Ectodermal cell (in vitro differentiated cells): ENCODE data around the gene PYGM.

ENCODE experiments used
- H3K27ac ChIP-seq: 2 replicates; pipeline ENCODE4 v1.7.0; 2013; ENCODE audit warnings: mild to moderate bottlenecking, low read depth, low read length; ENCODE audit not compliant: insufficient read depth, poor library complexity, severe bottlenecking
- H3K27me3 ChIP-seq: 2 replicates; pipeline ENCODE4 v1.7.0; 2013; ENCODE audit warnings: mild to moderate bottlenecking, low read length; ENCODE audit not compliant: insufficient read depth, control insufficient read depth, poor library complexity, severe bottlenecking
- H3K36me3 ChIP-seq: one replicate; pipeline ENCODE4 v1.7.0; 2013; ENCODE audit warnings: low read length; ENCODE audit not compliant: control insufficient read depth, insufficient read depth
- H3K4me1 ChIP-seq: one replicate; pipeline ENCODE4 v1.7.0; 2013; ENCODE audit warnings: low read length; ENCODE audit not compliant: control insufficient read depth, insufficient read depth
- H3K4me3 ChIP-seq: 2 replicates; pipeline ENCODE4 v1.7.0; 2013; ENCODE audit warnings: low read depth, low read length, control low read depth; ENCODE audit not compliant: insufficient read depth
- H3K9me3 ChIP-seq: 2 replicates; pipeline ENCODE4 v1.7.0; 2013; ENCODE audit warnings: mild to moderate bottlenecking, low read length, moderate library complexity; ENCODE audit not compliant: control insufficient read depth
- WGBS, 2 experiments: methylation state at CpG; one replicate each; pipeline ENCODE4 v1.1.7; 2013; ENCODE audit warnings: missing lambda C conversion rate in 2 of 2; 5-methylcytosine and 5-hydroxymethylcytosine counted together

The PYGM gene

GRCh38 chr11:64760759-64761420 lies 1.1 kb upstream of the PYGM start:
- 61 to 70% methylated on average over 7 of the region's 7 CpGs for WGBS, 2 experiments
- Histone ChIP-seq H3K27me3 (no peaks in the 10 kb centered on the region), H3K27ac (peak overlapping the region; percentile 6), H3K9me3 (no peaks in the 10 kb centered on the region), H3K36me3 (peaks cover 11% of the 10 kb centered on the region), H3K4me3 (no peak overlapping the region), H3K4me1 (peaks cover 58% of the 10 kb centered on the region)

DNA sequence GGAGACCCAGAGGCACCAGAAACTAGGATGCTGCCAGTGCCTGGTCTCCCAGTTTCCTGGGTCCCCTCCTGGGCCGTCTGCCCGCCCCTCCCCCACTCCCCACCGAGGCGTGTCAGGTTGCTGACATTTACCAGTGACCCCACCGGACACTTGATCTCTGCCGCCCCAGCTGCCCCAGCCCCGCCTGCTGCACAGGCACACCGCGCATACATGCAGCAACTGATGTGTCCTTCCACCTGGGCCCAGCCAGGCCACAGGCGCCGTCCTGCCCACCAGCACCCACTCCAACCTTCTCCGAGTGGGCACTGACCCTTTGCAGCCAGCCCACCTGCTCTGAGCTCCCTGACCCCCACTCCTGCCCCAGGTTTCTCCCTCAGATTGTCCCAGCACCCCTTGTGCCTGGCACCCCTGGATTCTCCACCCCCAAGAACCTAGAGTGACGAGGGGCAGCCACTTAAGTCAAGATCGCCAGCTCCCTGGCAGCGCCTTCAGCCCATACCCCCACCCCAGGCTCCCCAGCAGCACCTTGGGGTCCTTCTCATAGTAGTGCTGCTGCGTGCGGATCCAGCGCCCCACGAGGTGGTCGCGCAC lies 548 bp downstream of the PYGM start:
- Histone ChIP-seq H3K27ac (no peak overlapping the region), H3K27me3 (no peaks in the 10 kb centered on the region), H3K4me3 (no peak overlapping the region), H3K36me3 (no peaks in the 10 kb centered on the region), H3K4me1 (peaks cover 57% of the 10 kb centered on the region), H3K9me3 (no peaks in the 10 kb centered on the region)
- 80 to 81% methylated on average over 21 of the region's 21 CpGs for WGBS, 2 experiments

- no peak overlapping the region for H3K4me3 ChIP-seq
- peaks cover 50% of the 10 kb centered on the region for H3K4me1 ChIP-seq
- no peaks in the 10 kb centered on the region for H3K9me3 ChIP-seq
- H3K27ac ChIP-seq = no peak overlapping the region
- no peaks in the 10 kb centered on the region for H3K36me3 ChIP-seq
- 92 to 93% methylated on average over 15 of the region's 15 CpGs for WGBS, 2 experiments
- H3K27me3 ChIP-seq = no peaks in the 10 kb centered on the region
Observed at GRCh38 chr11:64758330-64759079, 1.3 kb downstream of the PYGM start.

DNA sequence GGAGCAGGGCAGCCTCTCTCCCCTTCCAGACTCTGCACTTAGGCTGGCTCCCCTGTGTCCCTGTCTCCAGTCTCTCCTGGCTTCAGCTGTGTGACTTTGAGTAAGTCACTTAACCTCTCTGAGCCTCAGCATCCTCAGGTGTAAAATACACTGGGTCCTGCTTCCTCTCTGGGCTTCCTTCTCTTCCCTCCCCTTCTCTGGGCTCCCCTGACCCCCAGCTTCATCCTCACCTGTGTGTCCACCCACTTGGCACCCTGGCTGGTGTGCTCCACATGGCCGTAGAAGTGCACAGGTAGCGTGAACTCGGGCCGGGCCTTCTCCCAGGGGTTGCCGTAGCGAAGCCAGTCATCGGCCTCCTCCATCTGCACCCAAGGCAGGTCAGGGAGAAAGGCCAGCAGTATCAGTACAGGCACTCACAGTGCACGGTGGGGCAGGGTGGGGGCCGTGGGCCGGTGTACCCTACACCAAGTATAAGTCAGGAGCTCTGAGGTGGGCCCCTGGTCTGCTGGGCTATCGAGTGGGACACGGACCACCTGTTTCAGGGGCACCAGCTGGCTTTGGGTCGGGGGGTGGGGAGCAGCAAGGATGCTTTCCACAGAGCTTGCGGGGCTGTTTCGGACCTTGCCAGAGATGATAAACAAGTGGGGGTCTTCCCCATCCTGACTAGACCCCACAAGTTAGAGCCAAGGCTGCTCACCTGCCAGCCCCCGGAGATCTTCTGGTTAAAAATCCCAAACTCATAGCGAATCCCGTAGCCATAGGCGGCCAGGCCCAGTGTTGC lies 2.0 kb downstream of the PYGM start:
- no peaks in the 10 kb centered on the region for H3K36me3 ChIP-seq
- H3K27ac ChIP-seq = no peak overlapping the region
- no peaks in the 10 kb centered on the region for H3K9me3 ChIP-seq
- 89% methylated on average over 19 of the region's 19 CpGs for WGBS, 2 experiments
- H3K4me3 ChIP-seq = no peak overlapping the region
- peaks cover 44% of the 10 kb centered on the region for H3K4me1 ChIP-seq
- H3K27me3 ChIP-seq = no peaks in the 10 kb centered on the region

DNA sequence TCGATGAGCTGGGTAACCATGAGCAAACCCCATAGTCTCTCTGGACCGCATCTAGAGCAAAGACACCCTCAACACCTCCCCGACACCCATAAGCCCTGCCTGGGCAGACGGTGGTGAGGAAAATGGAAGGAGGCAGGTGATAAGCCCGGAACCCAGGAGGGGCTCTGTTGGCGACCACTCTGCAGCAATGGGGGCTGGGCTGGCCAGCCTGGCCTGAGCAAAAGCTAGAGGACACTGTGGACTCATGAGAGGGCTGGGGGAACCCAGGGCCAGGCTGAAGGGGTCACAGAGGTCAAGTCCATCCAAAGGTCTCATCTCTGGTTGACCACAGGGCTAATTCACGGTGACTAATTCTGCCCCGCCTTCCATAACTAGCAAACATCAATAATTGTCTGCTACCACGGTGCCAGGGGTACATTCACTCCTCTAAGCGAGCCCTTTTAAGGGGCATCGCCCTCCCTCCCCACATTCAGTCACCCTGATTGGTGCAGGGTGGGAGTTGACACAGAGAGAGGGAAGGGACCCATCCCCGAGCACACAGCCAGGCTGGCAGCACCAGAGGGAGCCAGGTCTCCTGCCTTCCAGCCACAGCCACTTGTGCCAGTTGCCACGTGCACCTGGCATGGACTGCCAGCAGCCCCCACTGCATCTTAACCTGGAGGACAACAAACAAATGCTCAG lies 4.0 kb downstream of the PYGM start:
- Histone ChIP-seq H3K4me3 (no peak overlapping the region), H3K9me3 (no peaks in the 10 kb centered on the region), H3K36me3 (no peaks in the 10 kb centered on the region), H3K27ac (no peak overlapping the region), H3K4me1 (peaks cover 35% of the 10 kb centered on the region), H3K27me3 (no peaks in the 10 kb centered on the region)
- WGBS, 2 experiments = 92% methylated on average over 13 of the region's 13 CpGs

- Histone ChIP-seq H3K27ac (no peak overlapping the region), H3K4me1 (peaks cover 28% of the 10 kb centered on the region), H3K4me3 (no peak overlapping the region), H3K27me3 (no peaks in the 10 kb centered on the region), H3K9me3 (no peaks in the 10 kb centered on the region), H3K36me3 (no peaks in the 10 kb centered on the region)
- 92 to 93% methylated on average over 21 of the region's 21 CpGs for WGBS, 2 experiments
Observed at GRCh38 chr11:64754919-64755662, 4.7 kb downstream of the PYGM start.

GRCh38 chr11:64754124-64754918 lies 5.5 kb downstream of the PYGM start:
- Histone ChIP-seq H3K27me3 (no peaks in the 10 kb centered on the region), H3K4me3 (no peak overlapping the region), H3K36me3 (no peaks in the 10 kb centered on the region), H3K4me1 (peaks cover 20% of the 10 kb centered on the region), H3K9me3 (no peaks in the 10 kb centered on the region), H3K27ac (no peak overlapping the region)
- WGBS, 2 experiments = 85 to 88% methylated on average over 26 of the region's 26 CpGs

DNA sequence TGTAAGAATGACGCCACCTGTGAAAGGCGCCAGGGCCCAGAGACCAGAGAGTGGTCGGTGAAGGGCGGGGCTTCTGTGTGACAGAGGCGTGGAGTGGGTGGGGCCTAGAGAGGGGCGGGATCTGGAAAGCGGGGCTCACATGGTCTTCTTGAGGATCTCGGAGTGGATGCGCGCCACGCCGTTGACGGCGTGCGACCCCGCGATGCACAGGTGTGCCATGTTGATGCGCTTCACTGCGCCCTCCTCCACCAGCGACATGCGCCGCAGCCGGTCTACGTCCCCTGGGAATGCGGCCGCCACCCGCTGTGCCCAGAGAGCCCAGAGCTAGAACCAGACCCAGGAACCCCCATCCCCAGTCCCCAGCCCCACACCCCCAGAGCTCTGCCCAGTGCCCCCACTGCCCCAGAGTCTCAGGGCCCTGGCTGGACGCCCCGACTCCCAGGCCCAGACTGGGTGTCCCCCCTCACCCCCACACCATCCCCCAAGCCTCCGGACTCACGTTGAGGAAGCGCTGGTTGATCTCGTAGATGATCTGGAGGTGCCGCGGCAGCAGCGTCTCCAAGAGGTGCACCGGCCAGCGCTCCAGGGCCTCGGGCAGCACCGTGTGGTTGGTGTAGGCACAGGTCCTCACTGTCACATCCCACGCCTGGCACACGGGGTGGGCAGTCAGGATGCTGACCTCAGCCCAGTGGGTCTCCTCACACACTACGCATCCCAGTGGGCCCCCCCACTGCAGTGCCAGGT lies 6.2 kb downstream of the PYGM start:
- H3K27ac ChIP-seq = no peak overlapping the region
- peaks cover 16% of the 10 kb centered on the region for H3K4me1 ChIP-seq
- no peak overlapping the region for H3K4me3 ChIP-seq
- H3K27me3 ChIP-seq = no peaks in the 10 kb centered on the region
- H3K36me3 ChIP-seq = no peaks in the 10 kb centered on the region
- no peaks in the 10 kb centered on the region for H3K9me3 ChIP-seq
- WGBS, 2 experiments = 95% methylated on average over 43 of the region's 43 CpGs
